BLaER1 treated with 17β-estradiol and CSF1 and Interleukin-3, amounts not matched to agents 10 nM and 100 nM (cell line): ENCODE measurements around the gene DDX19B.
"Not testable (repeated sequence)": the region's sequence is repeated elsewhere in the genome, so short reads cannot be mapped to it uniquely, and the experiment has no call there.

ENCODE experiments used
- H3K27ac ChIP-seq, 11 experiments: shearing (Covaris generic); formaldehyde crosslinking; 2 replicates each; pipeline ENCODE4 v1.8.1; 2022
- H3K27me3 ChIP-seq, 11 experiments: shearing (Covaris generic); formaldehyde crosslinking; 2 replicates each; pipeline ENCODE4 v1.8.1; 2022
- H3K36me3 ChIP-seq, 11 experiments: shearing (Covaris generic); formaldehyde crosslinking; 2 replicates each; pipeline ENCODE4 v1.8.1; 2022
- H3K4me1 ChIP-seq, 10 experiments: shearing (Covaris generic); formaldehyde crosslinking; 2 replicates each; pipeline ENCODE4 v1.8.1; 2022
- H3K4me2 ChIP-seq, 11 experiments: shearing (Covaris generic); formaldehyde crosslinking; 2 replicates each; pipeline ENCODE4 v1.8.1; 2022
- H3K4me3 ChIP-seq, 10 experiments: shearing (Covaris generic); formaldehyde crosslinking; 2 replicates each; pipeline ENCODE4 v1.8.1; 2022
- H3K9ac ChIP-seq, 11 experiments: shearing (Covaris generic); formaldehyde crosslinking; 2 replicates each; pipeline ENCODE4 v1.8.1; 2022
- H3K9me3 ChIP-seq, 11 experiments: shearing (Covaris generic); formaldehyde crosslinking; replicated peaks in 1 of 11; 2 replicates each; pipeline ENCODE4 v1.8.1; 2022
- H4K20me1 ChIP-seq, 11 experiments: shearing (Covaris generic); formaldehyde crosslinking; 2 replicates each; pipeline ENCODE4 v1.8.1; 2022
- Cebpa-rat ChIP-seq, 11 experiments: shearing (Covaris generic); IDR thresholded peaks; 2 replicates each; pipeline ENCODE4 v1.8.1; 2022

DDX19B gene

DNA sequence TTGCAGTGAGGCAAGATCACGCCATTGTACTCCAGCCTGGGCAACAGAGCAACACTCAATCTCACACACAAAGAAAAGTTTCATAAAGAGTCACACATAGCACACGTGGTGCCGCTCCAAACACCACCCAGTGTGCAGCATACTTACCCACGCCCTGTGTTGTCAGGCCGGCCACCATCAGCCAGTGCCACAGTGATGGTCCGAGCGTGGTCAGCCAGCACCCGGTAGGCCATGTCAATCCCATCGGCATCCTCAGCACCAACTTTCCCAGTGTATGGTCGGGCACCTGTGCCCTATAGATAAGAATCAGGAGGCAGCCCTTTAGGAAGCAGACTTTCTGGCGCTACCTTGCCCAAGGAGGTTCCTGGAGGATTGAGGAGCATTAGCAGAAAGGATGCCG lies 29.5 kb upstream of the DDX19B start:
- H3K9ac ChIP-seq, result no peak overlapping the region
- H3K4me3 ChIP-seq, result no peak overlapping the region
- H3K9me3 ChIP-seq, result no peaks in the 10 kb centered on the region
- no peak for TF ChIP-seq Cebpa-rat (IDR thresholded peaks at IDR 0.05)
- H3K36me3 ChIP-seq, result peaks cover 96 to 100% (median 99%) of the 10 kb centered on the region in 11 experiments
- peaks cover 0 to 96% (median 36%) of the 10 kb centered on the region in 11 experiments; a peak in 16 of 22 replicates for H4K20me1 ChIP-seq
- H3K4me2 ChIP-seq, result no peak overlapping the region
- no peak overlapping the region for H3K27ac ChIP-seq
- H3K27me3 ChIP-seq, result no peaks in the 10 kb centered on the region
- peaks cover 0 to 10% (median 4%) of the 10 kb centered on the region in 10 experiments; a peak in 5 of 20 replicates for H3K4me1 ChIP-seq

- H3K4me2 ChIP-seq, result no peak overlapping the region
- no peaks in the 10 kb centered on the region for H3K9me3 ChIP-seq
- H3K27ac ChIP-seq, result no peak overlapping the region
- TF ChIP-seq Cebpa-rat (IDR thresholded peaks at IDR 0.05), result no peak
- no peak overlapping the region for H3K9ac ChIP-seq
- H3K4me3 ChIP-seq, result no peak overlapping the region
- no peaks in the 10 kb centered on the region for H3K27me3 ChIP-seq
- H3K36me3 ChIP-seq, result peaks cover 94 to 99% (median 97%) of the 10 kb centered on the region in 11 experiments
- peaks cover 0 to 94% (median 36%) of the 10 kb centered on the region in 11 experiments; a peak in 16 of 22 replicates for H4K20me1 ChIP-seq
- H3K4me1 ChIP-seq, result peaks cover 0 to 10% (median 4%) of the 10 kb centered on the region in 10 experiments; a peak in 5 of 20 replicates
Measured at GRCh38 chr16:70270176-70270575, 28.8 kb upstream of the DDX19B start.

DNA sequence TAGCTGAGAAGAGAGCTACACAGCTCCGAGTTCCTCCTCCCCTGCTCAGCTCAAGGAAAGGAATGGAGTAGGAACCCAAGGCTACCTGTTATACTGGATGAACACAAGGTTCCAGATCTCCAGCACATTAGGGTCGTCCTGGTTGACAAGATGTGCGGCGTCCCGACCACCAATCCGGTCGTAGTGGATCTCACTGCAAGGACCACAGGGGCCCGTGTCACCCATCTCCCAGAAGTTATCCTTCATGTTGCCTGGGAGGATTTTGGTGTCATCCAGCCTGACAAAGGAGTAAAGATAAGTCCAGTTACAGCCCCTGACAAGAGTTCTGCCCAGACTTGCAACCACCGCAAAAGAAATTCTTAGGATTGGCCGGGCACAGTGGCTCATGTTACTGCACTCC lies 27.3 kb upstream of the DDX19B start:
- no peaks in the 10 kb centered on the region for H3K9me3 ChIP-seq
- H3K4me3 ChIP-seq, result no peak overlapping the region
- H3K9ac ChIP-seq, result no peak overlapping the region
- peaks cover 0 to 10% (median 4%) of the 10 kb centered on the region in 10 experiments; a peak in 5 of 20 replicates for H3K4me1 ChIP-seq
- H3K27me3 ChIP-seq, result no peaks in the 10 kb centered on the region
- no peak overlapping the region for H3K27ac ChIP-seq
- H4K20me1 ChIP-seq, result peaks cover 0 to 97% (median 41%) of the 10 kb centered on the region in 11 experiments; a peak in 15 of 22 replicates
- TF ChIP-seq Cebpa-rat (IDR thresholded peaks at IDR 0.05), result no peak
- H3K4me2 ChIP-seq, result no peak overlapping the region
- peaks cover 93 to 99% (median 96%) of the 10 kb centered on the region in 11 experiments for H3K36me3 ChIP-seq

GRCh38 chr16:70276392-70276791 lies 22.6 kb upstream of the DDX19B start:
- H3K36me3 ChIP-seq, result peaks cover 93 to 99% (median 96%) of the 10 kb centered on the region in 11 experiments
- TF ChIP-seq Cebpa-rat (IDR thresholded peaks at IDR 0.05), result no peak

DNA sequence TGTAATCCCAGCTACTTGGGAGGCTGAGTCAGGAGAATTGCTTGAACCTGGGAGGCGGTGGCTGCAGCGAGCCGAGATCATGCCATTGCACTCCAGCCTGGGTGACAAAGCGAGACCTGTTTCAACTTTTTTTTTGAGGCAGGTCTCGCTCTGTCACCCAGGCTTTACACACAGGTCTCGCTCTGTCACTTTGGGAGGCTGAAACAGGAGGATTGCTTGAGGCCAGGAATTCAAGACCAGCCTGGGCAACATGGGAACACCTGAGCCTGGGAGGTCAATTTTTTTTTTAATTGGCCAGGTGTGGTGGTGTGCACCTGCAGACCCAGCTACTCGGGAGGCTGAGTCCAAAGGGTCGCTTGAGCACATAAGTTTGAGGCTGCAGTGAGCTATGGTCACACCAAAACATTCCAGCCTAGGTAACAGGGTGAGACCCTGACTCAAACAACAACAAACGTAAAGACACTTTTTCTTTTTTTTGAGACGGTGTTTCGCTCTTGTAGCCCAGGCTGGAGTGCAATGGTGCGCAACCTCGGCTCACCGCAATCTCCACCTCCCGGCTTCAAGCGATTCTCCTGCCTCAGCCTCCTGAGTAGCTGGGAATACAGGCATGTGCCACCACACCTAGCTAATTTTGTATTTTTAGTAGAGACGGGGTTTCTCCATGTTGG lies 11.5 kb upstream of the DDX19B start:
- peaks cover 34 to 45% (median 38%) of the 10 kb centered on the region in 11 experiments for H3K36me3 ChIP-seq
- peak overlapping the region; percentile 89 to 99 (median 95); a peak in 18 of 22 replicates for H3K9ac ChIP-seq
- peak overlapping the region; percentile 62 to 93 (median 88); a peak in 19 of 20 replicates for H3K4me3 ChIP-seq
- H3K4me1 ChIP-seq, result peaks cover 19 to 36% (median 27%) of the 10 kb centered on the region in 10 experiments
- not testable (repeated sequence) for H3K27me3 ChIP-seq, H3K9me3 ChIP-seq
- H4K20me1 ChIP-seq, result peaks cover 20 to 51% (median 39%) of the 10 kb centered on the region in 11 experiments; a peak in 14 of 22 replicates
- H3K27ac ChIP-seq, result peak overlapping the region in 8 of 11 experiments; percentile 90 to 98 (median 96); a peak in 10 of 22 replicates
- peak overlapping the region; percentile 80 to 92 (median 85) for H3K4me2 ChIP-seq

More at GRCh38 chr16:70276392-70276791, 22.6 kb upstream of the DDX19B start:
- Histone ChIP-seq H3K9me3 (no peaks in the 10 kb centered on the region), H4K20me1 (peaks cover 4 to 97% (median 55%) of the 10 kb centered on the region in 11 experiments; a peak in 15 of 22 replicates), H3K27ac (no peak overlapping the region), H3K27me3 (no peaks in the 10 kb centered on the region), H3K9ac (no peak overlapping the region), H3K4me1 (peaks cover 0 to 5% (median 0%) of the 10 kb centered on the region in 10 experiments; a peak in 2 of 20 replicates), H3K4me3 (no peak overlapping the region), H3K4me2 (no peak overlapping the region)

GRCh38 chr16:70289229-70290094 lies 9.5 kb upstream of the DDX19B start, which contains the start of gene AARS1:
AARS1 (minus strand) TSS chr16:70289506; CDS start chr16:70282763, 6,743 bp downstream.
- no peak for TF ChIP-seq Cebpa-rat (IDR thresholded peaks at IDR 0.05)
- Histone ChIP-seq H3K4me3 (peak within 1 kb of the TSS; percentile 62 to 93 (median 88)), H4K20me1 (peaks cover 8 to 33% (median 19%) of the 10 kb centered on the region in 11 experiments; a peak in 12 of 22 replicates), H3K9me3 (peaks cover 0 to 5% (median 3%) of the 10 kb centered on the region in 11 experiments; a peak in 15 of 22 replicates), H3K9ac (peak within 1 kb of the TSS; percentile 89 to 99 (median 95)), H3K27me3 (no peaks in the 10 kb centered on the region), H3K4me1 (peaks cover 19 to 31% (median 23%) of the 10 kb centered on the region in 10 experiments), H3K4me2 (peak within 1 kb of the TSS; percentile 80 to 92 (median 85)), H3K27ac (peak within 1 kb of the TSS; percentile 90 to 98 (median 95)), H3K36me3 (peaks cover 14 to 25% (median 19%) of the 10 kb centered on the region in 11 experiments; a peak in 21 of 22 replicates)

DNA sequence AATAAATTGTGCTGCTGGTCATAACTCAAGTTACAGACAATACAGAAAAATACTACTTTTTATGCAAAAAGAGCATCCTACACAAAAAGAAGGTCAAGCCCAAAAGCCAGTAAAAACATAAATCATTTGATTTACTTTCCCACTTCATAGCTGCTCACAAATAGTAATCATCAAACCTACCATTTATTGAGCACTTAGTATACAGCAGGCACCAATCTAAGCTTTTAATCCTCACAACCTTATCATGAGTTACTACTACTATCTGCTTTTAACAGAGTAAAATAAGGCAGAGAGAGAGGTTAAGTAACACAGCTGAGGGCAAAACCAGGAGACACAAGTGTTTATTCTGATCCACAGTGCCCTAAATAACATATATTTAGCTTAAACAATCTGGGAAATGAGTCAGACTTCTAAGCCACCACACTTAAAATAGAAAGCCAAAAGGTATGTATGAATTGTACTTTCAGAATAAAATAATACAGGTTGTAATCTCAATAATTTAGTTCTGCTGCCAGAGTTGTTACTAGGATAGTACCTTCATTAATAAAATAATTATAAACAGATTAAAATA lies 8.0 kb upstream of the DDX19B start:
- Histone ChIP-seq H3K27ac (no peak overlapping the region), H3K4me3 (no peak overlapping the region), H3K9ac (no peak overlapping the region), H3K36me3 (peaks cover 0 to 10% (median 3%) of the 10 kb centered on the region in 11 experiments; a peak in 9 of 22 replicates), H3K4me1 (peaks cover 19 to 31% (median 21%) of the 10 kb centered on the region in 10 experiments), H3K9me3 (peaks cover 0 to 10% (median 7%) of the 10 kb centered on the region in 11 experiments; a peak in 15 of 22 replicates), H4K20me1 (peaks cover 0 to 18% (median 8%) of the 10 kb centered on the region in 11 experiments; a peak in 9 of 22 replicates), H3K27me3 (no peaks in the 10 kb centered on the region), H3K4me2 (no peak overlapping the region; a peak in 1 of 22 replicates)
- TF ChIP-seq Cebpa-rat (IDR thresholded peaks at IDR 0.05), result no peak

- not testable (repeated sequence) for H3K9me3 ChIP-seq, H3K36me3 ChIP-seq, H3K9ac ChIP-seq, H3K4me3 ChIP-seq, H3K27me3 ChIP-seq, H3K27ac ChIP-seq, H3K4me2 ChIP-seq
- Histone ChIP-seq H4K20me1 (peaks cover 0 to 11% (median 6%) of the 10 kb centered on the region in 11 experiments; a peak in 8 of 22 replicates), H3K4me1 (peaks cover 18 to 28% (median 20%) of the 10 kb centered on the region in 10 experiments)
Measured at GRCh38 chr16:70292148-70292547, 6.8 kb upstream of the DDX19B start.
